CD8-positive, alpha-beta memory T cell (primary cell): ENCODE measurements around the gene MASP1. TPM values are rescaled to one million over a fixed set of nuclear protein-coding genes. Genes with fewer than 3 reads are reported as not detected.
A peak's percentile ranks its signal among the peaks of the same experiment; 100 is the strongest.

Source experiments
- CTCF ChIA-PET: fragments of 350-600 bp; sonication (Branson Sonifier 250); formaldehyde crosslinking; loops from one replicate; lab custom pipeline; 2021; ENCODE audit warnings: antibody characterized with exemption; lab: Charles Lee
- POLR2A ChIA-PET: fragments of 350-600 bp; sonication (Branson Sonifier 250); formaldehyde crosslinking; loops from one replicate; lab custom pipeline; 2021; ENCODE audit warnings: antibody characterized with exemption; lab: Charles Lee
- DNase-seq, 5 donors: peaks; one replicate each; pipeline versions ENCODE4 v3.0.0 to v3.0.0-alpha.2; 2020 to 2022; ENCODE audit warnings: mixed read lengths in 1 of 5
- H3K27ac ChIP-seq: one replicate; pipeline ENCODE4 v1.7.0; 2013; ENCODE audit warnings: low read depth, mild to moderate bottlenecking, low read length, moderate library complexity
- H3K27me3 ChIP-seq: 2 replicates; pipeline ENCODE4 v1.7.0; 2013; ENCODE audit warnings: low read length, mild to moderate bottlenecking; ENCODE audit not compliant: insufficient read depth, poor library complexity, severe bottlenecking
- H3K36me3 ChIP-seq: 2 replicates; pipeline ENCODE4 v1.7.0; 2013; ENCODE audit warnings: mild to moderate bottlenecking, low read length, moderate library complexity; ENCODE audit not compliant: insufficient read depth
- H3K4me1 ChIP-seq: 2 replicates; pipeline ENCODE4 v1.7.0; 2013; ENCODE audit warnings: mild to moderate bottlenecking, low read length, moderate library complexity; ENCODE audit not compliant: insufficient read depth
- H3K4me3 ChIP-seq: 2 replicates; pipeline ENCODE4 v1.7.0; 2013; ENCODE audit warnings: mild to moderate bottlenecking, low read length
- H3K9me3 ChIP-seq: 2 replicates; pipeline ENCODE4 v1.7.0; 2013; ENCODE audit warnings: mild to moderate bottlenecking, low read length
- H3K27ac Mint-ChIP-seq, 8 donors: one replicate each; pipeline ENCODE4 v1.8.0; 2020 to 2021; ENCODE audit warnings: mixed read lengths in 8 of 8, mild to moderate bottlenecking in 6 of 8, inconsistent platforms in 3 of 8, moderate library complexity in 3 of 8
- H3K27me3 Mint-ChIP-seq, 2 donors: one replicate each; pipeline ENCODE4 v1.8.0; 2020 to 2021; ENCODE audit warnings: mixed read lengths in 2 of 2, mild to moderate bottlenecking in 1 of 2, moderate library complexity in 1 of 2
- H3K36me3 Mint-ChIP-seq, 3 donors: one replicate each; pipeline ENCODE4 v1.8.0; 2020 to 2021; ENCODE audit warnings: mixed read lengths in 3 of 3, inconsistent platforms in 1 of 3, mild to moderate bottlenecking in 1 of 3
- H3K4me1 Mint-ChIP-seq, 3 donors: one replicate each; pipeline ENCODE4 v1.8.0; 2020 to 2021; ENCODE audit warnings: mixed read lengths in 3 of 3, inconsistent platforms in 1 of 3, mild to moderate bottlenecking in 1 of 3
- H3K4me3 Mint-ChIP-seq, 7 donors: one replicate each; pipeline ENCODE4 v1.8.0; 2020 to 2021; ENCODE audit warnings: mixed read lengths in 7 of 7, mild to moderate bottlenecking in 6 of 7, moderate library complexity in 4 of 7, inconsistent platforms in 2 of 7
- H3K9me3 Mint-ChIP-seq, 5 donors: one replicate each; pipeline ENCODE4 v1.8.0; 2020 to 2022; ENCODE audit warnings: mixed read lengths in 5 of 5, mild to moderate bottlenecking in 3 of 5, moderate library complexity in 2 of 5, inconsistent platforms in 1 of 5
- polyA plus RNA-seq: library from polyadenylated mRNA; unstranded; fragments of 300-500 nt; fragmentation: Illumina TruSeq; gene quantifications from one replicate; pipeline ENCODE4 v1.2.3, GENCODE V29; 2021
- total RNA-seq, 2 experiments: library from RNA; stranded (reverse); gene quantifications; one replicate each; pipeline ENCODE4 v1.2.3, GENCODE V29; 2021

MASP1 gene
- total and polyA plus RNA-seq, 3 experiments from 2014 or later: not detected

- peaks cover 5 to 23% of the 10 kb centered on the region in 2 donors for H3K27me3 Mint-ChIP-seq
- Histone ChIP-seq H3K27ac (no peak overlapping the region), H3K36me3 (no peaks in the 10 kb centered on the region), H3K9me3 (no peaks in the 10 kb centered on the region), H3K27me3 (no peaks in the 10 kb centered on the region), H3K4me3 (no peak overlapping the region), H3K4me1 (no peaks in the 10 kb centered on the region)
- POLR2A ChIA-PET: no interaction called here
- CTCF ChIA-PET: interaction anchor here (1.4 kb wide), 1 partner anchor 8 kb away, joined by 3 read pairs; no protein-coding TSS in a partner anchor
- H3K4me1 Mint-ChIP-seq: peaks cover 0 to 3% (median 3%) of the 10 kb centered on the region in 3 donors
- no peak overlapping the region for H3K4me3 Mint-ChIP-seq
- H3K36me3 Mint-ChIP-seq: no peaks in the 10 kb centered on the region
- H3K9me3 Mint-ChIP-seq: no peaks in the 10 kb centered on the region
- no peak overlapping the region for H3K27ac Mint-ChIP-seq
- DNase-seq: no peak
Observed at GRCh38 chr3:187292631-187293515, 1.3 kb upstream of the MASP1 start.

- Histone ChIP-seq H3K27me3 (no peaks in the 10 kb centered on the region), H3K9me3 (no peaks in the 10 kb centered on the region), H3K36me3 (no peaks in the 10 kb centered on the region), H3K27ac (no peak overlapping the region), H3K4me1 (no peaks in the 10 kb centered on the region), H3K4me3 (no peak overlapping the region)
- Mint-ChIP-seq H3K27me3 (peaks cover 7 to 24% of the 10 kb centered on the region in 2 donors), H3K9me3 (no peaks in the 10 kb centered on the region), H3K36me3 (no peaks in the 10 kb centered on the region), H3K27ac (no peak overlapping the region), H3K4me1 (peaks cover 0 to 3% (median 3%) of the 10 kb centered on the region in 3 donors), H3K4me3 (no peak overlapping the region)
- POLR2A ChIA-PET: no interaction called here
- CTCF ChIA-PET: no interaction called here
- no peak for DNase-seq
Observed at GRCh38 chr3:187292181-187292580, 644 bp upstream of the MASP1 start.

- Mint-ChIP-seq H3K27me3 (peaks cover 8 to 27% of the 10 kb centered on the region in 2 donors), H3K9me3 (no peaks in the 10 kb centered on the region), H3K27ac (peak overlapping the region in 1 of 8 donors; percentile 76), H3K36me3 (no peaks in the 10 kb centered on the region), H3K4me3 (no peak overlapping the region), H3K4me1 (peaks cover 0 to 3% (median 3%) of the 10 kb centered on the region in 3 donors)
- ChIA-PET CTCF (no interaction called here), POLR2A (no interaction called here)
- no peak overlapping the region for H3K27ac ChIP-seq
- no peaks in the 10 kb centered on the region for H3K9me3 ChIP-seq
- H3K27me3 ChIP-seq: no peaks in the 10 kb centered on the region
- H3K4me1 ChIP-seq: no peaks in the 10 kb centered on the region
- H3K4me3 ChIP-seq: no peak overlapping the region
- no peak for DNase-seq
- no peaks in the 10 kb centered on the region for H3K36me3 ChIP-seq
Observed at GRCh38 chr3:187291001-187291511, 481 bp downstream of the MASP1 start.

- Mint-ChIP-seq H3K9me3 (no peaks in the 10 kb centered on the region), H3K36me3 (no peaks in the 10 kb centered on the region), H3K4me3 (no peak overlapping the region), H3K27ac (no peak overlapping the region), H3K27me3 (peaks cover 8 to 27% of the 10 kb centered on the region in 2 donors), H3K4me1 (peaks cover 0 to 3% (median 3%) of the 10 kb centered on the region in 3 donors)
- Histone ChIP-seq H3K9me3 (no peaks in the 10 kb centered on the region), H3K27me3 (no peaks in the 10 kb centered on the region), H3K4me3 (no peak overlapping the region), H3K36me3 (no peaks in the 10 kb centered on the region), H3K4me1 (no peaks in the 10 kb centered on the region), H3K27ac (no peak overlapping the region)
- DNase-seq: no peak
- POLR2A ChIA-PET: no interaction called here
- CTCF ChIA-PET: no interaction called here
Observed at GRCh38 chr3:187290503-187290902, 1.0 kb downstream of the MASP1 start.

GRCh38 chr3:187288855-187289605 lies 2.5 kb downstream of the MASP1 start:
- no peak for DNase-seq
- POLR2A ChIA-PET: no interaction called here
- no peak overlapping the region for H3K4me3 Mint-ChIP-seq
- H3K9me3 ChIP-seq: no peaks in the 10 kb centered on the region
- H3K4me3 ChIP-seq: no peak overlapping the region
- CTCF ChIA-PET: no interaction called here
- no peaks in the 10 kb centered on the region for H3K36me3 Mint-ChIP-seq
- H3K27ac Mint-ChIP-seq: no peak overlapping the region
- H3K4me1 ChIP-seq: no peaks in the 10 kb centered on the region
- peaks cover 0 to 3% (median 3%) of the 10 kb centered on the region in 3 donors for H3K4me1 Mint-ChIP-seq
- no peaks in the 10 kb centered on the region for H3K36me3 ChIP-seq
- no peaks in the 10 kb centered on the region for H3K9me3 Mint-ChIP-seq
- no peaks in the 10 kb centered on the region for H3K27me3 ChIP-seq
- no peak overlapping the region for H3K27ac ChIP-seq
- H3K27me3 Mint-ChIP-seq: peaks cover 8 to 32% of the 10 kb centered on the region in 2 donors

- CTCF ChIA-PET: no interaction called here
- Histone ChIP-seq H3K36me3 (no peaks in the 10 kb centered on the region), H3K27me3 (no peaks in the 10 kb centered on the region), H3K4me3 (no peak overlapping the region), H3K27ac (no peak overlapping the region), H3K4me1 (no peaks in the 10 kb centered on the region), H3K9me3 (no peaks in the 10 kb centered on the region)
- H3K4me3 Mint-ChIP-seq: no peak overlapping the region
- H3K9me3 Mint-ChIP-seq: no peaks in the 10 kb centered on the region
- POLR2A ChIA-PET: no interaction called here
- no peak overlapping the region for H3K27ac Mint-ChIP-seq
- H3K4me1 Mint-ChIP-seq: peaks cover 0 to 3% (median 3%) of the 10 kb centered on the region in 3 donors
- peaks cover 8 to 33% of the 10 kb centered on the region in 2 donors for H3K27me3 Mint-ChIP-seq
- no peak for DNase-seq
- no peaks in the 10 kb centered on the region for H3K36me3 Mint-ChIP-seq
Observed at GRCh38 chr3:187288131-187288854, 3.2 kb downstream of the MASP1 start.

GRCh38 chr3:187287256-187287655 lies 4.3 kb downstream of the MASP1 start:
- Histone ChIP-seq H3K27me3 (no peaks in the 10 kb centered on the region), H3K27ac (no peak overlapping the region), H3K9me3 (no peaks in the 10 kb centered on the region), H3K4me3 (no peak overlapping the region), H3K4me1 (no peaks in the 10 kb centered on the region), H3K36me3 (no peaks in the 10 kb centered on the region)
- Mint-ChIP-seq H3K27ac (no peak overlapping the region), H3K4me3 (no peak overlapping the region), H3K4me1 (peaks cover 0 to 3% (median 3%) of the 10 kb centered on the region in 3 donors), H3K9me3 (no peaks in the 10 kb centered on the region), H3K27me3 (peaks cover 7 to 38% of the 10 kb centered on the region in 2 donors), H3K36me3 (no peaks in the 10 kb centered on the region)
- POLR2A ChIA-PET: no interaction called here
- CTCF ChIA-PET: no interaction called here
- DNase-seq: no peak
